Measurements from ENCODE around the gene SIRPA.

The SIRPA gene

GRCh38 chr20:1929460-1929859 lies 34.3 kb downstream of the SIRPA start:
- TF ChIP-seq, protein P1, sequence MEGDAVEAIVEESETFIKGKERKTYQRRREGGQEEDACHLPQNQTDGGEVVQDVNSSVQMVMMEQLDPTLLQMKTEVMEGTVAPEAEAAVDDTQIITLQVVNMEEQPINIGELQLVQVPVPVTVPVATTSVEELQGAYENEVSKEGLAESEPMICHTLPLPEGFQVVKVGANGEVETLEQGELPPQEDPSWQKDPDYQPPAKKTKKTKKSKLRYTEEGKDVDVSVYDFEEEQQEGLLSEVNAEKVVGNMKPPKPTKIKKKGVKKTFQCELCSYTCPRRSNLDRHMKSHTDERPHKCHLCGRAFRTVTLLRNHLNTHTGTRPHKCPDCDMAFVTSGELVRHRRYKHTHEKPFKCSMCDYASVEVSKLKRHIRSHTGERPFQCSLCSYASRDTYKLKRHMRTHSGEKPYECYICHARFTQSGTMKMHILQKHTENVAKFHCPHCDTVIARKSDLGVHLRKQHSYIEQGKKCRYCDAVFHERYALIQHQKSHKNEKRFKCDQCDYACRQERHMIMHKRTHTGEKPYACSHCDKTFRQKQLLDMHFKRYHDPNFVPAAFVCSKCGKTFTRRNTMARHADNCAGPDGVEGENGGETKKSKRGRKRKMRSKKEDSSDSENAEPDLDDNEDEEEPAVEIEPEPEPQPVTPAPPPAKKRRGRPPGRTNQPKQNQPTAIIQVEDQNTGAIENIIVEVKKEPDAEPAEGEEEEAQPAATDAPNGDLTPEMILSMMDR (IDR thresholded peaks at IDR 0.05; ENCODE audit: low read depth, low read length): no peak
- in situ Hi-C loops (cut with HindIII; ENCODE audit: low sequenced_read_pairs): no loop called here
- no peak for DNase-seq (ENCODE audit: low read depth, low spot score)
- H3K4me3 ChIP-seq (ENCODE audit: low read depth, low read length): no peak overlapping the region

- DNase-seq (ENCODE audit: low read depth, low spot score): no peak
- H3K4me3 ChIP-seq (ENCODE audit: low read depth, low read length): no peak overlapping the region
- TF ChIP-seq, protein P1 (IDR thresholded peaks at IDR 0.05; ENCODE audit: low read depth, low read length): no peak
- in situ Hi-C loops (cut with HindIII; ENCODE audit: low sequenced_read_pairs): no loop called here
Measured at GRCh38 chr20:1930165-1930564, 35.0 kb downstream of the SIRPA start.

DNA sequence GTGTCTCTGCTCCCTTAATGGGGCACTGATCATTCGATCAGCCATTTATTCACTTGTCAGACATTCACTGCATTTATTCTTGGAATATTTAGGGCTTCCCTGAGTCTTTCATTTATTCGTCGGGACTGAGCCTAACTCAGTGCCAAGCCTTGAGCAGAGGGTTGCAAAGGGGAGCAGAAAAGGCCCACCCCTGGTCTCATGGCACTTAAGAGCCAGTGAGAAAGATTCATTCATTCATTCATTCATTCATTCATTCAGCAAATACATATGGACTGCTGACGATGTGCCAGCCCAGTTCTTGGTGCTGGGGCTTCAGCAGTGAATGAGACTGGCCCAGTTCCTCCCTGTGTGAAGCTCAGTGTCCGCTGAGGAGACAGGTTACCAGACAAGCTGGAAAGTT lies 36.6 kb downstream of the SIRPA start:
- no peak overlapping the region for H3K4me3 ChIP-seq (ENCODE audit: low read depth, low read length)
- in situ Hi-C loops (cut with HindIII; ENCODE audit: low sequenced_read_pairs): no loop called here
- TF ChIP-seq, protein P1 (IDR thresholded peaks at IDR 0.05; ENCODE audit: low read depth, low read length): no peak
- DNase-seq (ENCODE audit: low read depth, low spot score): no peak

- DNase-seq (ENCODE audit: low read depth, low spot score): no peak
- H3K4me3 ChIP-seq (ENCODE audit: low read depth, low read length): no peak overlapping the region
- in situ Hi-C loops (cut with HindIII; ENCODE audit: low sequenced_read_pairs): no loop called here
- TF ChIP-seq, protein P1 (IDR thresholded peaks at IDR 0.05; ENCODE audit: low read depth, low read length): no peak
Measured at GRCh38 chr20:1932971-1933370, 37.8 kb downstream of the SIRPA start.

DNA sequence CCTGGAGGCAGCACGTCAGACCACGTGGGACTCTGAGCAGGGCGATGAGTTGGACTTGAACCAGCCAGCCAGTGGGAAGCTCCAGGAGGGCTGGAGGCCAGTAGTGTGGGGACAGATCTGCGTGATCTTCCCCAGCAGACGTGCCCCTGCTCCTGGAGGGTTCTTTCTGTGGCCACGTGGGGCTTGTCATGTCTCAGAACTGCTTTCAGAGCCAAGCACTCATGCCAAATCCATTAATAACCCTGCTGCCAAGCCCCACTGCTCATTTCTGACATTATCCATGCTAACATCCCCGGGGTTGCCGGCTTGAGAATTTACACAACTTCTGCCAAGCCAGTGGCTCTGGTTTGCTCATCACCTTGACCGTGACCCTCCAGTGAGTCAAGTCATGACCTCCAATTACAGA lies 38.3 kb downstream of the SIRPA start:
- no peak for DNase-seq (ENCODE audit: low read depth, low spot score)
- in situ Hi-C loops (cut with HindIII; ENCODE audit: low sequenced_read_pairs): no loop called here
- TF ChIP-seq, protein P1 (IDR thresholded peaks at IDR 0.05; ENCODE audit: low read depth, low read length): no peak
- H3K4me3 ChIP-seq (ENCODE audit: low read depth, low read length): no peak overlapping the region

- in situ Hi-C loops (cut with HindIII; ENCODE audit: low sequenced_read_pairs): no loop called here
- no peak for DNase-seq (ENCODE audit: low read depth, low spot score)
- H3K4me3 ChIP-seq (ENCODE audit: low read depth, low read length): no peak overlapping the region
- TF ChIP-seq, protein P1 (IDR thresholded peaks at IDR 0.05; ENCODE audit: low read depth, low read length): no peak
Measured at GRCh38 chr20:1934156-1934555, 38.9 kb downstream of the SIRPA start.

Measured in astrocyte of the spinal cord (primary cell).